ENCODE data around the gene CADPS2. TPM values are rescaled to one million over a fixed set of nuclear protein-coding genes. Genes with fewer than 3 reads are reported as not detected.

The CADPS2 gene
- total RNA-seq, 1 donor from 2014 or later = 6.4 TPM

DNA sequence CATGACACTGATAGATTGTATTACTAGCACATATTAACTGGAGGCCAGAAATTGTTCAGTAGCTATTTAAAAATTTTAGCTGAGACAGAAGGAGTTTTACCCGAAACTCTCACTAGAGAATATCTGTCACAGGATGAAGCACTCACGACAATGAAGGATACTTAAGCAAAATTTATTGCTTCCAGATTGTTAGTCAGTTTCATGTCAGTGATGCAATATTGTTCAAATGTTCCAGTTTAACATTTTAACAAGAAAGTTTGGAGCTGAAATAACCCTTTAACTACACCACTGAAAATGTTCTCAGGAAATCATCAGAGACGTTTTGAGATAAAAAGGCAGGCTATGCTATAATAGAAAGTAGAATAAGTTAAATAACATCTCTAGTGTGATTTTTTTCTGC lies 15.0 kb upstream of the CADPS2 start:
- Histone ChIP-seq H3K9ac (ENCODE audit: low read length) (no peak overlapping the region), H3K79me2 (ENCODE audit: insufficient read depth, low read length) (no peaks in the 10 kb centered on the region), H3K4me3 (ENCODE audit: insufficient read depth, low read depth, low read length) (no peak overlapping the region), H3K4me2 (ENCODE audit: low read length) (no peak overlapping the region), H3K27me3 (ENCODE audit: insufficient read depth, low read length) (no peaks in the 10 kb centered on the region), H2AFZ (ENCODE audit: low read depth, low read length) (no peak overlapping the region), H3K9me3 (ENCODE audit: insufficient read depth, low read depth, low read length) (no peaks in the 10 kb centered on the region), H4K20me1 (ENCODE audit: insufficient read depth, low read length) (no peaks in the 10 kb centered on the region), H3K27ac (ENCODE audit: low read depth, low read length) (no peak overlapping the region), H3K36me3 (ENCODE audit: insufficient read depth, low read length) (no peaks in the 10 kb centered on the region), H3K4me1 (ENCODE audit: insufficient read depth, low read length) (no peaks in the 10 kb centered on the region)
- Mint-ChIP-seq H3K4me3 (ENCODE audit: unreplicated experiment) (no peak overlapping the region), H3K27me3 (ENCODE audit: low read depth, unreplicated experiment) (no peaks in the 10 kb centered on the region), H3K27ac (ENCODE audit: unreplicated experiment) (no peak overlapping the region), H3K9me3 (ENCODE audit: unreplicated experiment) (no peaks in the 10 kb centered on the region), H3K36me3 (ENCODE audit: low read depth, unreplicated experiment) (no peaks in the 10 kb centered on the region), H3K4me1 (ENCODE audit: low read depth, unreplicated experiment) (no peaks in the 10 kb centered on the region)
- DNase-seq (ENCODE audit: low read depth) (no peak), FAIRE-seq (no peak)
- TF ChIP-seq EZH2 (IDR thresholded peaks at IDR 0.05; ENCODE audit: insufficient read depth, low read length) = no peak
- TF ChIP-seq, protein P1, sequence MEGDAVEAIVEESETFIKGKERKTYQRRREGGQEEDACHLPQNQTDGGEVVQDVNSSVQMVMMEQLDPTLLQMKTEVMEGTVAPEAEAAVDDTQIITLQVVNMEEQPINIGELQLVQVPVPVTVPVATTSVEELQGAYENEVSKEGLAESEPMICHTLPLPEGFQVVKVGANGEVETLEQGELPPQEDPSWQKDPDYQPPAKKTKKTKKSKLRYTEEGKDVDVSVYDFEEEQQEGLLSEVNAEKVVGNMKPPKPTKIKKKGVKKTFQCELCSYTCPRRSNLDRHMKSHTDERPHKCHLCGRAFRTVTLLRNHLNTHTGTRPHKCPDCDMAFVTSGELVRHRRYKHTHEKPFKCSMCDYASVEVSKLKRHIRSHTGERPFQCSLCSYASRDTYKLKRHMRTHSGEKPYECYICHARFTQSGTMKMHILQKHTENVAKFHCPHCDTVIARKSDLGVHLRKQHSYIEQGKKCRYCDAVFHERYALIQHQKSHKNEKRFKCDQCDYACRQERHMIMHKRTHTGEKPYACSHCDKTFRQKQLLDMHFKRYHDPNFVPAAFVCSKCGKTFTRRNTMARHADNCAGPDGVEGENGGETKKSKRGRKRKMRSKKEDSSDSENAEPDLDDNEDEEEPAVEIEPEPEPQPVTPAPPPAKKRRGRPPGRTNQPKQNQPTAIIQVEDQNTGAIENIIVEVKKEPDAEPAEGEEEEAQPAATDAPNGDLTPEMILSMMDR (IDR thresholded peaks at IDR 0.05; ENCODE audit: insufficient read depth, low read depth, low read length) = no peak

DNA sequence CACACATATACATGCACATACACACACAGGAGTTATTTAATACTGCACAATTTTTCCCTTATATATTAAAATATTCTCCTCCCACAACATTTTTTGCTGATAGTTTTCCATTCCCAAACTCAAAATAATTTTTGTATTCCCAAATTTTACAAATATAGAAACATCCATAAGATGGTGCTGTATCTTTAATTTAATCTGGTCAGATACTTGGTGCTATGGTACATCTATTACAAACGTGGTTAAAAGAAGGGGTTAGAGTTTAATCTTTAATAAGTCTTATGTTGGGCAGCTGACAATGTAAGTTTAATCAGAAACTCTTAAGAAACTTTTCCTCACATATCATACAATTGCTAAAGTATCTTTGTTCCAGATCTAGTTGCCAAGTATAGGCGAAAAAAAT lies 10.2 kb upstream of the CADPS2 start:
- Histone ChIP-seq H3K9ac (ENCODE audit: low read length) (no peak overlapping the region), H2AFZ (ENCODE audit: low read depth, low read length) (no peak overlapping the region), H4K20me1 (ENCODE audit: insufficient read depth, low read length) (no peaks in the 10 kb centered on the region), H3K27me3 (ENCODE audit: insufficient read depth, low read length) (no peaks in the 10 kb centered on the region), H3K4me2 (ENCODE audit: low read length) (no peak overlapping the region), H3K79me2 (ENCODE audit: insufficient read depth, low read length) (no peaks in the 10 kb centered on the region), H3K9me3 (ENCODE audit: insufficient read depth, low read depth, low read length) (no peaks in the 10 kb centered on the region), H3K4me3 (ENCODE audit: insufficient read depth, low read depth, low read length) (no peak overlapping the region), H3K27ac (ENCODE audit: low read depth, low read length) (no peak overlapping the region), H3K4me1 (ENCODE audit: insufficient read depth, low read length) (no peaks in the 10 kb centered on the region), H3K36me3 (ENCODE audit: insufficient read depth, low read length) (no peaks in the 10 kb centered on the region)
- no peak for FAIRE-seq
- H3K36me3 Mint-ChIP-seq (ENCODE audit: low read depth, unreplicated experiment) = no peaks in the 10 kb centered on the region
- TF ChIP-seq EZH2 (IDR thresholded peaks at IDR 0.05; ENCODE audit: insufficient read depth, low read length) = no peak
- TF ChIP-seq, protein P1 (IDR thresholded peaks at IDR 0.05; ENCODE audit: insufficient read depth, low read depth, low read length) = no peak
- no peak overlapping the region for H3K27ac Mint-ChIP-seq (ENCODE audit: unreplicated experiment)
- no peaks in the 10 kb centered on the region for H3K4me1 Mint-ChIP-seq (ENCODE audit: low read depth, unreplicated experiment)
- no peak for DNase-seq (ENCODE audit: low read depth)
- no peak overlapping the region for H3K4me3 Mint-ChIP-seq (ENCODE audit: unreplicated experiment)
- no peaks in the 10 kb centered on the region for H3K27me3 Mint-ChIP-seq (ENCODE audit: low read depth, unreplicated experiment)
- no peaks in the 10 kb centered on the region for H3K9me3 Mint-ChIP-seq (ENCODE audit: unreplicated experiment)

DNA sequence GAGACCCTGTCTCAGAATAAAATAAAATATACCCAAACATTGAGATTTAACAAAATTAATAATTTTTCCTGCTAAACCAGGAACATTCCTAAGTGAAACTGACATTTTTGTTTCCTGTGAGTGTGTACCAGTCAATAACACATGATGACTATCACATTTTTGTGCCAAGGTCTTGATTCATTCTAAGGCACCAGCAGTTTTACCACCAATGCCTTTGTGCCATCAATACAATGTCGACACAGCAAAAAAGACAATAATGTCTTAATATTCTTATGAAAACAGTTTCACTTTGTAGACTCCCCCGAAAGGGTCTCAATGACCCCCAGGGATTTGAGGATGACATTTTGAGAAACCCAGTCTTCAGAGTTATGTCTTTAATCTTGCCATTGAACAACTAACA lies 7.2 kb upstream of the CADPS2 start:
- no peaks in the 10 kb centered on the region for H3K4me1 Mint-ChIP-seq (ENCODE audit: low read depth, unreplicated experiment)
- TF ChIP-seq, protein P1 (IDR thresholded peaks at IDR 0.05; ENCODE audit: insufficient read depth, low read depth, low read length) = no peak
- no peak for TF ChIP-seq EZH2 (IDR thresholded peaks at IDR 0.05; ENCODE audit: insufficient read depth, low read length)
- no peak for FAIRE-seq
- Histone ChIP-seq H3K4me2 (ENCODE audit: low read length) (no peak overlapping the region), H3K4me3 (ENCODE audit: insufficient read depth, low read depth, low read length) (no peak overlapping the region), H3K27me3 (ENCODE audit: insufficient read depth, low read length) (no peaks in the 10 kb centered on the region), H3K4me1 (ENCODE audit: insufficient read depth, low read length) (no peaks in the 10 kb centered on the region), H3K9me3 (ENCODE audit: insufficient read depth, low read depth, low read length) (no peaks in the 10 kb centered on the region), H4K20me1 (ENCODE audit: insufficient read depth, low read length) (no peaks in the 10 kb centered on the region), H3K9ac (ENCODE audit: low read length) (no peak overlapping the region), H3K79me2 (ENCODE audit: insufficient read depth, low read length) (no peaks in the 10 kb centered on the region), H3K27ac (ENCODE audit: low read depth, low read length) (no peak overlapping the region), H3K36me3 (ENCODE audit: insufficient read depth, low read length) (no peaks in the 10 kb centered on the region), H2AFZ (ENCODE audit: low read depth, low read length) (no peak overlapping the region)
- no peaks in the 10 kb centered on the region for H3K9me3 Mint-ChIP-seq (ENCODE audit: unreplicated experiment)
- H3K27ac Mint-ChIP-seq (ENCODE audit: unreplicated experiment) = no peak overlapping the region
- DNase-seq (ENCODE audit: low read depth) = no peak
- H3K27me3 Mint-ChIP-seq (ENCODE audit: low read depth, unreplicated experiment) = peaks cover 2% of the 10 kb centered on the region
- H3K36me3 Mint-ChIP-seq (ENCODE audit: low read depth, unreplicated experiment) = no peaks in the 10 kb centered on the region
- H3K4me3 Mint-ChIP-seq (ENCODE audit: unreplicated experiment) = no peak overlapping the region
